Fibroblast of the aortic adventitia (primary cell): ENCODE measurements around the gene REEP1. TPM values are rescaled to one million over a fixed set of nuclear protein-coding genes. Genes with fewer than 3 reads are reported as not detected.

Experiments used
- DNase-seq: peaks from one replicate; pipeline ENCODE4 v3.0.0-alpha.2; 2010; ENCODE audit warnings: low read depth
- H3K4me3 ChIP-seq: 2 replicates; pipeline ENCODE4 v1.5.1; 2011; ENCODE audit warnings: low read depth, mild to moderate bottlenecking, control low read depth, low read length, moderate library complexity
- CTCF ChIP-seq: IDR thresholded peaks from 2 replicates; pipeline ENCODE4 v1.5.1; 2011; ENCODE audit warnings: mild to moderate bottlenecking, low read length, control low read depth, inconsistent platforms; ENCODE audit not compliant: insufficient read depth
- total RNA-seq: library from RNA; depleted of rRNA; stranded (reverse); fragments of >200 nt; gene quantifications from 2 replicates; pipeline ENCODE4 v1.2.3, GENCODE V29; 2012; ENCODE audit warnings: low replicate concordance

REEP1 gene
- total RNA-seq, 1 donor, result 0.27 TPM

- DNase-seq, result no peak
- TF ChIP-seq CTCF, result no peak
- H3K4me3 ChIP-seq, result no peak overlapping the region
Measured at GRCh38 chr2:86311879-86312278, 25.5 kb downstream of the REEP1 start.

GRCh38 chr2:86309966-86310365, 27.5 kb downstream of the REEP1 start:
- TF ChIP-seq CTCF, result no peak
- DNase-seq, result no peak
- no peak overlapping the region for H3K4me3 ChIP-seq

- H3K4me3 ChIP-seq, result no peak overlapping the region
- TF ChIP-seq CTCF, result no peak
- no peak for DNase-seq
Measured at GRCh38 chr2:86308984-86309695, 28.3 kb downstream of the REEP1 start.

GRCh38 chr2:86308356-86308755, 29.1 kb downstream of the REEP1 start:
- no peak for DNase-seq
- no peak overlapping the region for H3K4me3 ChIP-seq
- no peak for TF ChIP-seq CTCF

GRCh38 chr2:86307431-86307830, 30.0 kb downstream of the REEP1 start:
- no peak for DNase-seq
- H3K4me3 ChIP-seq, result no peak overlapping the region
- no peak for TF ChIP-seq CTCF

GRCh38 chr2:86305915-86306254, 31.5 kb downstream of the REEP1 start:
- H3K4me3 ChIP-seq, result no peak overlapping the region
- peak; percentile 18 for DNase-seq
- TF ChIP-seq CTCF, result no peak

- DNase-seq, result no peak
- no peak for TF ChIP-seq CTCF
- no peak overlapping the region for H3K4me3 ChIP-seq
Measured at GRCh38 chr2:86305195-86305914, 32.1 kb downstream of the REEP1 start.
